GM21528 (cell line): ENCODE measurements around the gene APRT.

ENCODE experiments used
- ATAC-seq: cut with Tn5 transposase; IDR thresholded peaks from one replicate; pipeline ENCODE4 v1.9.1; 2021; ENCODE audit warnings: mild to moderate bottlenecking, moderate library complexity; ENCODE audit not compliant: unreplicated experiment, low FRiP score

The APRT gene

DNA sequence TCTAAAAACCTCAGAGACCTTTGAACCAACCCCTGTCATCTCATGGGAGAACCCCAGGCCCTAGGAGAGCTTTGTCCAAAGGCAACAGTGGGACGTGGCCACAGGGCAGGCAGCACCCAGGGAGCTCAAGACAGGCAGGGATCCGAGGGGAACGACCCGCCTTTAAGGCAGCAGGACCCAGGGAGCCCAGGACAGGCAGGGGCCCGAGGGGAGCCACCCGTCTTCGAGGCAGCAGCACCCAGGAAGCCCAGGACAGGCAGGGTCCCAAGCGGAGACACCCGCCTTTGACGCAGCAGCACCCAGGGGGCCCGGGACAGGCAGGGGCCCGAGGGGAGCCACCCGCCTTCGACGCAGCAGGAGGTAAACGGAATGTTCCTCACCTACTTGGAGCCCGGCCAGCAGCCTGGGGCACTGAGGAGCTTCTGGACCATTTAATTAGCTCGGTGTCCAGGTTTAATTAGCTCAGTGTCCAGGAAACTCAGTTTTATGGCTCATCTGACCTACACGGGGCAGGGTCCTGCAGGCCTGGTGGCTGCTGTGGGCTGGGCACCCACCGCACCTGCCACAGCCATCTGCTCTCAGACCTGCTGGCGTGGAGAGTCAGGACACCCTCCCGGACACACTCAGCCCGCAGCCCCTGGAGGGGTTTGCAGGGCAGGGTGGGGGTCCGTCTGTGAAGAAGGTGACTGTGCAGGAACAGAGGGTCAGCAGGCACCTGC is 51.1 kb downstream of the APRT start:
- no peak for ATAC-seq

DNA sequence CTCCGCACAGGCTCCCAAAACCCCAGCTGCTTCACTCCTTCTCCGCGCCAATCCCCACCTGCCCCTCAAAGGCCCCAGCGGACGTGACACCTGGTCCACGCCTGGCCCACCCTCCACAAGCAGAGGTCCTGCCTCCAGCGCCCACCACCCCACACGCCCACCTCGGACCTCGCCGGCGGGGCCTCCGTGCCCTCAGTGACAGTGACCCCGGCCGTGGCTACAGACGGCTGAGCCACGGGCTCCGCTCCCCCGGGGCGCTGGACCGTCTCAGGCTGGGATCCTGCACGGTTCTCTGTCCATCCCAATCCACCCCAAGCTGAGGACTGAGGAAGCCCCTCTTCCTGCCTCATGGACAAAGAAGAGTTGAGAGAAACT is 51.8 kb downstream of the APRT start:
- ATAC-seq: no peak
